Measurements from ENCODE around the gene SIRT4. TPM values are rescaled to one million over a fixed set of nuclear protein-coding genes. Genes with fewer than 3 reads are reported as not detected.

SIRT4 gene
- total and polyA plus RNA-seq, 2 of the 13 experiments (the other 11 are each of a cell fraction or from before 2014, with no cell fraction given) = 3.4 to 5.8 TPM

DNA sequence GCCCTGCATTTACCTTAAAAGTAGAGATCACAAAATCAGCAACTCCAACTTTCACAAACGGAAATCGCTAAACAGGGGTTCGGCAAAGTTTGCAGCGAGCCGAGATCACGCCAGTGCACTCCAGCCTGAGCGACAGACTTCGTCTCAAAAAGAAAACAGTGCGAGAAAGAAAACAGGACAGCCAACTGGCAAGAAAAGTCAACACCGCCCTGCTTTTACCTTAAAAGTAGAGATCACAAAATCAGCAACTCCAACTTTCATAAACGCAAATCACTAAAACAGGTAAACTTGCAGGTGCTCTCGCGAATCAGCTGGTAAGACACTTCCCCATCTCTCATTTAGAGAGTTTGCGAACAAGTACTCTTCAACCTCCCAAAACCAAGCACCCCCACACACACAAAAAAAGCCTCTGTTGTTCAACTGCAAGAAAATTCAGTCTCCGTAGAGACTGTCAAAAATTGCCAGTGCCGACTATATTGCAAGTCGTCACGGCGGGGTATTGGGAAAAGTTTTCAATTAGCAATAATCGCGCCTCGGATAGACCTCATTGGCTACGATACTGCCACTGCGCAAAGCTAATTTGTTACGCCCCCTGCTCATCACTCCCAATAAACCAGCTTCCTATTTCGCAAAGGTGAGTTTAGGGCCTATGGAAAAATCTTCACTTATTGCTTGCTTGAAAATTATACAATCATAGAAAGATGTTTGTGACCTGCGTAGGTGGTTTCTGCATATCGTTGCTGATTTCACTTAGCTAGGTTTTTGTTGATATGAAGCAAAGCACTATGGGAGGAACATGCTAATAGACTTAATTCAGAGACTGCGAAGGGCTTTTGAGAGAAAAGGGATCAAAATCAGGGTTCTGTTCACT lies 9.2 kb upstream of the SIRT4 start, which contains the start of gene RNU4-1 (continued):
- TF ChIP-seq IRF1 (CRISPR knock-in tag; IDR thresholded peaks at IDR 0.05; ENCODE audit: low read depth) (no peak), MEF2D (CRISPR knock-in tag; IDR thresholded peaks at IDR 0.05) (no peak; the same call in 1 of the 2 replicates), NFIC (IDR thresholded peaks at IDR 0.05; ENCODE audit: low read length) (peak; percentile 92; the same call in 1 of the 2 replicates), CSRNP2 (CRISPR knock-in tag; conservative IDR thresholded peaks at IDR 0.05; ENCODE audit: low read depth) (0 out of 2 replicates have a peak, but pooled peaks have one; percentile 28), SP140L (CRISPR knock-in tag; IDR thresholded peaks at IDR 0.05; ENCODE audit: borderline replicate concordance) (peak; percentile 74; the same call in 1 of the 2 replicates), ZNF142 (CRISPR knock-in tag; IDR thresholded peaks at IDR 0.05) (peak; percentile 73), KDM5B (CRISPR knock-in tag; IDR thresholded peaks at IDR 0.05; ENCODE audit: borderline replicate concordance) (no peak), NFATC3 (CRISPR knock-in tag; IDR thresholded peaks at IDR 0.05) (no peak), ERF (CRISPR knock-in tag; IDR thresholded peaks at IDR 0.05) (no peak; the same call in 1 of the 2 replicates), ZNF260 (CRISPR knock-in tag; IDR thresholded peaks at IDR 0.05; ENCODE audit: borderline replicate concordance, low read depth) (no peak), ZNF253 (CRISPR knock-in tag; IDR thresholded peaks at IDR 0.05; ENCODE audit: borderline replicate concordance) (no peak), PCBP2 (optimal IDR thresholded peaks at IDR 0.05; ENCODE audit: low read depth, low read length, poor library complexity, severe bottlenecking) (peak; percentile 30)
- TF ChIP-seq, protein P1, sequence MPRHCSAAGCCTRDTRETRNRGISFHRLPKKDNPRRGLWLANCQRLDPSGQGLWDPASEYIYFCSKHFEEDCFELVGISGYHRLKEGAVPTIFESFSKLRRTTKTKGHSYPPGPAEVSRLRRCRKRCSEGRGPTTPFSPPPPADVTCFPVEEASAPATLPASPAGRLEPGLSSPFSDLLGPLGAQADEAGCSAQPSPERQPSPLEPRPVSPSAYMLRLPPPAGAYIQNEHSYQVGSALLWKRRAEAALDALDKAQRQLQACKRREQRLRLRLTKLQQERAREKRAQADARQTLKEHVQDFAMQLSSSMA (CRISPR knock-in tag; IDR thresholded peaks at IDR 0.05) = no peak; the same call in 1 of the 2 replicates

Data from HepG2 (cell line).